T-cell (primary cell): ENCODE results near the gene OTOS. TPM values are rescaled to one million over a fixed set of nuclear protein-coding genes. Genes with fewer than 3 reads are reported as not detected.

Experiments used
- ATAC-seq, 4 experiments: fragments of 200-7000 bp in 3 of 4; fragments of 150-1000 bp in 1 of 4; cut with Tn5 transposase; replicated peaks in 1 of 4; 1 replicate in 3 of 4; 2 replicates in 1 of 4; pipeline ENCODE4 v1.10.0; 2021; ENCODE audit warnings: moderate library complexity in 3 of 4, mild to moderate bottlenecking in 2 of 4, moderate number of reproducible peaks in 1 of 4
- CTCF ChIA-PET, 2 donors: fragments of 300-600 bp; sonication (Branson Sonifier 250); formaldehyde crosslinking; loops; one replicate each; lab custom pipeline; 2022; ENCODE audit warnings: antibody characterized with exemption in 2 of 2; lab: Charles Lee
- POLR2A ChIA-PET, 2 donors: fragments of 300-600 bp; sonication (Branson Sonifier 250); formaldehyde crosslinking; loops; one replicate each; lab custom pipeline; 2022; ENCODE audit warnings: antibody characterized with exemption in 2 of 2; lab: Charles Lee
- DNase-seq, 35 experiments: peaks; one replicate each; pipeline versions ENCODE4 v3.0.0 to v3.0.0-alpha.2; 2013 to 2023
- H3K27ac ChIP-seq: one replicate; pipeline ENCODE4 v1.5.1; 2013; ENCODE audit warnings: low read length
- H3K27me3 ChIP-seq, 2 experiments: replicated peaks in 1 of 2; 1 replicate in 1 of 2; 2 replicates in 1 of 2; pipeline versions ENCODE4 v1.6.1 to v1.7.0; 2013; ENCODE audit warnings: low read length in 1 of 2, mixed read lengths in 1 of 2; ENCODE audit not compliant: control insufficient read depth in 2 of 2, insufficient read depth in 2 of 2; ENCODE audit errors: extremely low read depth in 1 of 2
- H3K36me3 ChIP-seq, 2 donors: 1 replicate in 1 of 2; 2 replicates in 1 of 2; pipeline versions ENCODE4 v1.6.1 to v1.7.0; 2013; ENCODE audit warnings: low read length in 1 of 2; ENCODE audit not compliant: control insufficient read depth in 2 of 2, insufficient read depth in 1 of 2; ENCODE audit errors: extremely low read depth in 1 of 2
- H3K4me1 ChIP-seq, 2 experiments: 1 replicate in 1 of 2; 2 replicates in 1 of 2; pipeline versions ENCODE4 v1.6.1 to v1.7.0; 2013; ENCODE audit warnings: low read length in 2 of 2, mixed read lengths in 1 of 2; ENCODE audit not compliant: insufficient read depth in 2 of 2, control insufficient read depth in 1 of 2; ENCODE audit errors: extremely low read depth in 1 of 2
- H3K4me3 ChIP-seq, 2 donors: 1 replicate in 1 of 2; 2 replicates in 1 of 2; pipeline versions ENCODE4 v1.5.1 to v1.7.0; 2013; ENCODE audit warnings: mild to moderate bottlenecking in 2 of 2, low read length in 1 of 2, moderate library complexity in 1 of 2; ENCODE audit not compliant: control insufficient read depth in 1 of 2; ENCODE audit errors: extremely low read depth in 1 of 2
- H3K9me3 ChIP-seq: 2 replicates; pipeline ENCODE4 v1.7.0; 2013
- H3K27ac Mint-ChIP-seq, 2 donors: one replicate each; pipeline ENCODE4 v1.8.0; 2020 to 2021; ENCODE audit warnings: mild to moderate bottlenecking in 2 of 2, mixed read lengths in 2 of 2
- H3K27me3 Mint-ChIP-seq, 2 donors: one replicate each; pipeline ENCODE4 v1.8.0; 2021 to 2022; ENCODE audit warnings: mixed read lengths in 2 of 2
- H3K36me3 Mint-ChIP-seq: one replicate; pipeline ENCODE4 v1.8.0; 2021; ENCODE audit warnings: mixed read lengths
- H3K4me1 Mint-ChIP-seq, 3 donors: one replicate each; pipeline ENCODE4 v1.8.0; 2020 to 2022; ENCODE audit warnings: mixed read lengths in 3 of 3, mild to moderate bottlenecking in 1 of 3
- H3K4me3 Mint-ChIP-seq, 3 donors: one replicate each; pipeline ENCODE4 v1.8.0; 2020 to 2022; ENCODE audit warnings: mild to moderate bottlenecking in 3 of 3, mixed read lengths in 3 of 3, moderate library complexity in 3 of 3
- H3K9me3 Mint-ChIP-seq, 3 donors: one replicate each; pipeline ENCODE4 v1.8.0; 2020 to 2022; ENCODE audit warnings: mixed read lengths in 3 of 3
- WGBS: methylation state at CpG from one replicate; pipeline ENCODE4 v1.1.5; 2013; ENCODE audit warnings: missing lambda C conversion rate; ENCODE audit not compliant: insufficient coverage; 5-methylcytosine and 5-hydroxymethylcytosine counted together
- total RNA-seq, 35 experiments: library from RNA in 6 of 35; stranded (reverse) in 6 of 35; fragments of 120-200 nt in 1 of 35; gene quantifications; one replicate each; pipeline versions ENCODE4 v1.2.1 to v1.2.4 and lab custom pipeline; 2013 to 2026

Gene OTOS
- total RNA-seq, 5 donors from 2014 or later (not counting 1 experiment from before 2014, with no cell fraction given) = not detected

DNA sequence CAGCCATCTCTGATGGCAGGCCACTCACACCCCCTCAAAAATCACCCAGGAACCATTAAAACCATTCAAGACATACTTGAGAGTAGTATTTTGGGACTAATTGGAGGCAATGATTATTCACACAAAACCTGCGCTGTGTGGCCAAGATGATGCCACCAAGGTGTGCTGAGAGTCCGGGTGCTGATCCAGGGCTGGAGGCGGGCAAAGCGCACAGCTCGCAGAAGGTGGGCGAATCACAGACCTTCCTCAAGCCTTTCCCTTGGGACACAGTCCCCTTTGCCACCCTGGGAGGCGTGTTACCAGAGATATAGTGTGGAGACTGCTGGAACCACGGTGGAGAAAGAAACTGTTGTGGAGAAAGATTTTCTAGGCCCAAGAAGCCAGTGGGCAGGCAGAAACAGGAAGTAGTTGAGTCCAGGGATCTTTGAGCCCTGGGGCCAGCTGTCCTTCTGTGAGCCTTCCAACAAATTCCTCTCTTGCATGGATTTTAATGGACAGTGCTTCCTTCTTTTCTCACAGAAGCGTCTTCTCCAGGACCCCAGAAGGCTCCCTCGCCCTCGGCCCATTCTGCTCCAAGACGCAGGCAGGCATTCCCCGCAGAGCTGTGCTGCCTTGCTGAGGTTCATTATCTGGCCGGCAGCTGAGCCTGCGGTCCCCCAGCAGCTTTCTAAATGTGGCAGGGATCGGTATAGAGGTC lies 12.4 kb downstream of the OTOS start:
- Histone ChIP-seq H3K27ac (no peak overlapping the region), H3K36me3 (peaks cover 35 to 43% of the 10 kb centered on the region in 2 donors), H3K27me3 (no peaks in the 10 kb centered on the region), H3K4me3 (no peak overlapping the region), H3K4me1 (no peaks in the 10 kb centered on the region), H3K9me3 (no peaks in the 10 kb centered on the region)
- DNase-seq (no peak), ATAC-seq (no peak)
- POLR2A ChIA-PET = no interaction called here
- no peaks in the 10 kb centered on the region for H3K9me3 Mint-ChIP-seq
- WGBS = 95% methylated on average over 14 of the region's 16 CpGs
- CTCF ChIA-PET = no interaction called here
- peaks cover 0 to 1% (median 0%) of the 10 kb centered on the region in 3 donors for H3K4me1 Mint-ChIP-seq
- H3K27me3 Mint-ChIP-seq = no peaks in the 10 kb centered on the region
- no peak overlapping the region for H3K4me3 Mint-ChIP-seq
- peaks cover 54% of the 10 kb centered on the region for H3K36me3 Mint-ChIP-seq
- no peak overlapping the region for H3K27ac Mint-ChIP-seq

DNA sequence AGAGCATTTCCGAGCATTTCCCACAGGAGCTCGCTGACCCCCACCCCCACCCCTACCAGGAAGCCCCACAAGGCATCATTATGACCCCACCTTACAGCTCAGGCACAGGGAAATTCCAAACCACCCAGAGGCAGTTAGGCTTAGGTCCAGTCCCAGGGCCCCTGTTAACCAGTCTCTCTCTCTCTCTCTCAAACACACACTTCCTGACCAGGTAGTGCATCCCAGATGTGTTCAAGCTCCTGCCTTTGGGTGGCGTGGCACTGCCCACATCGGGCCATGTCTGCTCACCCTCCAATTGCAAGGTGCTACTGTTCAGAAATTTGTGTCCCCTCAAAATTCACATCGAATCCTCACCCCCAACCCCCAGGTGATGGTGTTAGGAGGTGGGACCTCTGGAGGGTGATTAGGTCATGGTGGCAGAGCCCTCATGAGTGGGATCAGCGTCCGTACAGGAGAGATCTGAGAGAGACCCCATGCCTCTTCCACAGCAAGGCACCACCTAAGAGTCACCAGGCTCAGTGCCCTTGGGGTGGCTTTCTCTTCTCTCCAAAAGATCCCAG lies 13.2 kb downstream of the OTOS start:
- no peak for DNase-seq
- Histone ChIP-seq H3K9me3 (no peaks in the 10 kb centered on the region), H3K4me1 (no peaks in the 10 kb centered on the region), H3K4me3 (no peak overlapping the region), H3K36me3 (peaks cover 30 to 36% of the 10 kb centered on the region in 2 donors), H3K27me3 (no peaks in the 10 kb centered on the region), H3K27ac (no peak overlapping the region)
- Mint-ChIP-seq H3K36me3 (peaks cover 51% of the 10 kb centered on the region), H3K4me3 (no peak overlapping the region), H3K27ac (no peak overlapping the region), H3K27me3 (no peaks in the 10 kb centered on the region), H3K4me1 (peaks cover 0 to 1% (median 0%) of the 10 kb centered on the region in 3 donors), H3K9me3 (no peaks in the 10 kb centered on the region)
- ChIA-PET POLR2A (no interaction called here), CTCF (no interaction called here)
- no CpG with 5 or more reads among the region's 7 CpGs for WGBS
- no peak for ATAC-seq

DNA sequence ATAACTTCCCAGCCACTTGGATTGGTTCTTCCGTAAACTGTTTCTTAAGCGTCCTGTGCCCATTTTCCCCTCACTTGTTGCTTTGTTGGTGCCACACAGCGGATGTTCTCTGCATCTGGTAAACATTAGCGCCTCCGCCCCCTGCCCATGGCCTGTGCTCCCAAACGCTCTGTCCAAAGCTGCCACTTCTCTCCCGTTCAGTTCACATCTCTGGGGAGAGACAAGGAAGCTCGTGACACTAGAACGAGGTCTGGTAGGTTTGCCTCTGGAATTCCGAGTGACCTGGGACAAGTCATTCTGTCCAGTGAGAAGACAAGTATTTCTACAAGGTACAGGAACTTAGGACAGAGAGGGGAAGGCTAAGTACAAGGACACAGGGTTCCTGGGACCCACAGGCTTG lies 13.7 kb downstream of the OTOS start:
- H3K4me3 ChIP-seq = no peak overlapping the region
- Mint-ChIP-seq H3K9me3 (no peaks in the 10 kb centered on the region), H3K36me3 (peaks cover 47% of the 10 kb centered on the region), H3K27ac (no peak overlapping the region), H3K27me3 (no peaks in the 10 kb centered on the region), H3K4me3 (no peak overlapping the region), H3K4me1 (peaks cover 0 to 2% (median under 1%) of the 10 kb centered on the region in 3 donors)
- H3K9me3 ChIP-seq = no peaks in the 10 kb centered on the region
- H3K27me3 ChIP-seq = no peaks in the 10 kb centered on the region
- no peaks in the 10 kb centered on the region for H3K4me1 ChIP-seq
- H3K27ac ChIP-seq = no peak overlapping the region
- DNase-seq (no peak), ATAC-seq (no peak)
- WGBS = 97% methylated on average over 8 of the region's 10 CpGs
- peaks cover 25 to 31% of the 10 kb centered on the region in 2 donors for H3K36me3 ChIP-seq
- POLR2A ChIA-PET = interaction anchor here in 1 of 2 donors (0.6 kb wide), 1 partner anchor 101 kb away, joined by 3 read pairs; no protein-coding TSS in a partner anchor
- CTCF ChIA-PET = no interaction called here

DNA sequence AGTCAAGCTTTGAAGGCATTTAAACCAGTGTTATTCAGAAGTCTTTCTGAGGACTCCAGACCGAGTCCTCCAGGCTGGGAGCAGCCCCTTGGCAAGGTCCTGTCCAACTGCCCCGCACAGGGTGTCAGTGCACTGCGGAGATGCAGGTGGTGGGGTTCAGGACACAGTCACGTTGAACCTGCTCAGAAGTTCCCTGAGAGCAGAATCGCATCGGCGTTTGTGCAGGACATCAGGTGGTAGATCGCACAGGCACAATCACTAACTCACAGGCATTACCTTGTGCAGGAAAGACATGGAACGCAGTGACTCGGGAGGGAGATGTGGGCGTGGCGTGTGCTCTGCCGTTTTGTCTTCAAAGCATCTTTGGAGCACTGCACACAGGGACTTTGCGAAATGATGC lies 14.7 kb downstream of the OTOS start:
- ChIA-PET POLR2A (no interaction called here), CTCF (no interaction called here)
- no peak for ATAC-seq
- no peak overlapping the region for H3K27ac ChIP-seq
- H3K27me3 ChIP-seq = no peaks in the 10 kb centered on the region
- Mint-ChIP-seq H3K9me3 (no peaks in the 10 kb centered on the region), H3K4me1 (peaks cover 0 to 6% (median 5%) of the 10 kb centered on the region in 3 donors), H3K4me3 (no peak overlapping the region), H3K36me3 (peaks cover 37% of the 10 kb centered on the region), H3K27me3 (no peaks in the 10 kb centered on the region), H3K27ac (no peak overlapping the region)
- H3K36me3 ChIP-seq = peaks cover 17 to 21% of the 10 kb centered on the region in 2 donors
- no peak for DNase-seq
- WGBS = 97% methylated on average over 14 of the region's 14 CpGs
- H3K9me3 ChIP-seq = no peaks in the 10 kb centered on the region
- no peak overlapping the region for H3K4me3 ChIP-seq
- no peaks in the 10 kb centered on the region for H3K4me1 ChIP-seq

GRCh38 chr2:240124651-240125030 lies 15.8 kb downstream of the OTOS start:
- peaks cover 0 to 6% (median 5%) of the 10 kb centered on the region in 3 donors for H3K4me1 Mint-ChIP-seq
- CTCF ChIA-PET = no interaction called here
- DNase-seq (no peak), ATAC-seq (no peak)
- no peaks in the 10 kb centered on the region for H3K4me1 ChIP-seq
- no peaks in the 10 kb centered on the region for H3K27me3 ChIP-seq
- peaks cover 10% of the 10 kb centered on the region in 2 donors for H3K36me3 ChIP-seq
- H3K27ac Mint-ChIP-seq = no peak overlapping the region
- no peaks in the 10 kb centered on the region for H3K9me3 Mint-ChIP-seq
- POLR2A ChIA-PET = no interaction called here
- no peaks in the 10 kb centered on the region for H3K27me3 Mint-ChIP-seq
- 93% methylated on average over 3 of the region's 8 CpGs for WGBS
- H3K27ac ChIP-seq = no peak overlapping the region
- no peak overlapping the region for H3K4me3 ChIP-seq
- H3K36me3 Mint-ChIP-seq = peaks cover 26% of the 10 kb centered on the region
- H3K9me3 ChIP-seq = no peaks in the 10 kb centered on the region
- no peak overlapping the region for H3K4me3 Mint-ChIP-seq

GRCh38 chr2:240123821-240124650 lies 16.4 kb downstream of the OTOS start:
- DNase-seq (no peak), ATAC-seq (no peak)
- peaks cover 0 to 6% (median 5%) of the 10 kb centered on the region in 3 donors for H3K4me1 Mint-ChIP-seq
- no peak overlapping the region for H3K4me3 ChIP-seq
- WGBS = 94% methylated on average over 15 of the region's 24 CpGs
- no peaks in the 10 kb centered on the region for H3K27me3 ChIP-seq
- H3K36me3 Mint-ChIP-seq = peaks cover 23% of the 10 kb centered on the region
- ChIA-PET POLR2A (no interaction called here), CTCF (no interaction called here)
- H3K9me3 Mint-ChIP-seq = no peaks in the 10 kb centered on the region
- peaks cover 4 to 7% of the 10 kb centered on the region in 2 donors for H3K36me3 ChIP-seq
- no peak overlapping the region for H3K27ac ChIP-seq
- H3K27me3 Mint-ChIP-seq = no peaks in the 10 kb centered on the region
- no peak overlapping the region for H3K4me3 Mint-ChIP-seq
- H3K9me3 ChIP-seq = no peaks in the 10 kb centered on the region
- H3K27ac Mint-ChIP-seq = no peak overlapping the region
- no peaks in the 10 kb centered on the region for H3K4me1 ChIP-seq
